Uterus (tissue), 2 donors: ENCODE data around the gene CACNG3.

Source experiments
- CTCF ChIP-seq, 4 experiments: fragments of 200-600 bp in 2 of 4; fragments of 450-650 bp in 2 of 4; sonication (generic) in 2 of 4; IDR thresholded peaks; one replicate each; pipeline ENCODE4 v1.5.1; 2016 to 2019; ENCODE audit warnings: antibody characterized with exemption in 4 of 4, mild to moderate bottlenecking in 2 of 4, moderate library complexity in 1 of 4
- POLR2A ChIP-seq, 2 donors: fragments of 450-650 bp; IDR thresholded peaks; one replicate each; pipeline ENCODE4 v1.6.1; 2016; ENCODE audit warnings: antibody characterized with exemption in 2 of 2, mild to moderate bottlenecking in 1 of 2, moderate library complexity in 1 of 2

- TF ChIP-seq CTCF (IDR thresholded peaks at IDR 0.05) (no peak), POLR2A (IDR thresholded peaks at IDR 0.05) (no peak)
Measured at GRCh38 chr16:24348545-24349290, 92.6 kb downstream of the CACNG3 start.
